Activated effector memory CD4-positive, alpha-beta T cell treated with anti-CD3 and anti-CD28 coated beads, Interleukin-2, amount 50 U/mL, for 16 hours (primary cell): ENCODE data around the gene MTO1.
"Not testable (repeated sequence)": the region's sequence is repeated elsewhere in the genome, so short reads cannot be mapped to it uniquely, and the experiment has no call there.

Experiments used
- DNase-seq: peaks from one replicate; pipeline ENCODE4 v3.0.0-alpha.2; 2020

MTO1 gene, protein sequence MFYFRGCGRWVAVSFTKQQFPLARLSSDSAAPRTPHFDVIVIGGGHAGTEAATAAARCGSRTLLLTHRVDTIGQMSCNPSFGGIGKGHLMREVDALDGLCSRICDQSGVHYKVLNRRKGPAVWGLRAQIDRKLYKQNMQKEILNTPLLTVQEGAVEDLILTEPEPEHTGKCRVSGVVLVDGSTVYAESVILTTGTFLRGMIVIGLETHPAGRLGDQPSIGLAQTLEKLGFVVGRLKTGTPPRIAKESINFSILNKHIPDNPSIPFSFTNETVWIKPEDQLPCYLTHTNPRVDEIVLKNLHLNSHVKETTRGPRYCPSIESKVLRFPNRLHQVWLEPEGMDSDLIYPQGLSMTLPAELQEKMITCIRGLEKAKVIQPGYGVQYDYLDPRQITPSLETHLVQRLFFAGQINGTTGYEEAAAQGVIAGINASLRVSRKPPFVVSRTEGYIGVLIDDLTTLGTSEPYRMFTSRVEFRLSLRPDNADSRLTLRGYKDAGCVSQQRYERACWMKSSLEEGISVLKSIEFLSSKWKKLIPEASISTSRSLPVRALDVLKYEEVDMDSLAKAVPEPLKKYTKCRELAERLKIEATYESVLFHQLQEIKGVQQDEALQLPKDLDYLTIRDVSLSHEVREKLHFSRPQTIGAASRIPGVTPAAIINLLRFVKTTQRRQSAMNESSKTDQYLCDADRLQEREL

DNA sequence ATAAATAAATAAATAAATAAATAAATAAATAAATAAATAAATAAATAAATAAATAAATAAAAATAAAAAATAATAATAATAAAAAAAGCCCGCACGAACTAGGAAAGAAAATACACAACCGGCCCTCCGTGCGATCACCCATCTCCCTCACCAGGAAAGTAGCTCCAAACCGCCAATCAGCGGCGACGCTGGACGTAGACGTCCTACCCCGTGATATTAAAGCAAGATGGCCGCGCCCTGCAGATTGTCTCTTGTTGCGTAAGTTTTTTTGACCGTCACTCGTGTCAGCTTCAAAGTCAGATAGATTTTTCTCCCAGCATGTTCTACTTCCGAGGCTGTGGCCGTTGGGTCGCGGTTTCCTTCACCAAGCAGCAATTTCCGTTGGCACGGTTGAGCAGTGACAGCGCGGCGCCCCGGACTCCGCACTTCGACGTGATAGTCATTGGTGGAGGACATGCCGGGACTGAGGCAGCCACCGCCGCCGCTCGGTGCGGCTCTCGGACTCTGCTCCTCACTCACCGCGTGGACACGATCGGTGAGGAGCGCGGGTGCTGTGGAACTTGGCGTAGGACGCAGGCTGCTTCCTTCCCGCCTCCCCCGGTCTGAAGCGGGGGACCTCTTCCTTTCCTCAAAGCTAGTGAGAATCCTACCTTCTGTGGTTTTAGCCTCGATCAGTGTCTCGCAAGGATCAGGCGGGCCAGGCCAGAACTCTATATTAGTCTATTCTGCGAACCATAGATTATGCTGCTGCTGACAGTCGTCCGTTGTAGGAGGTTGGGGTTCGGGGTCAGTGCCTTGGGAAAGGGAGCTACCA is at the start of gene MTO1:
Gene MTO1 (plus strand): TSS at position 201 of the 814 bp plus-strand sequence. CDS start 118 bp downstream, at position 319.
- DNase-seq = peak; percentile 94

DNA sequence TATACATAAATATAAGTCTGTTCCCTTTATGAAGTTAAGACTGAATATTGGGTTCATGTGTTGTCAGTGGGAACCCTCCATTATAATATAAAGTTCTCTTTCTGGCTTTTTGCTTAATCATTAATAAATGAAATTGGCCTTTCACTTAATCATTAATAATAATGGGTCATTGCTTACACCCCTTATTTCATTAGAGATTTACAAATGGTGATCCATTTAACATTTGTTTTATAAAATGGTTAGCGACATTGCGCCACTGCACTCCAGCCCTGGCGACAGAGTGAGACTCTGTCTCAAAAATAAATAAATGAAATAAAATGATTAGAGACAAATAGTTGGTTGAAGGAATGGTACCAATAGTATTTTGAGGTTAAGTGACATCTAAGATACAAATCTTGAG is 48.4 kb upstream of the MTO1 start:
- DNase-seq = no peak

DNA sequence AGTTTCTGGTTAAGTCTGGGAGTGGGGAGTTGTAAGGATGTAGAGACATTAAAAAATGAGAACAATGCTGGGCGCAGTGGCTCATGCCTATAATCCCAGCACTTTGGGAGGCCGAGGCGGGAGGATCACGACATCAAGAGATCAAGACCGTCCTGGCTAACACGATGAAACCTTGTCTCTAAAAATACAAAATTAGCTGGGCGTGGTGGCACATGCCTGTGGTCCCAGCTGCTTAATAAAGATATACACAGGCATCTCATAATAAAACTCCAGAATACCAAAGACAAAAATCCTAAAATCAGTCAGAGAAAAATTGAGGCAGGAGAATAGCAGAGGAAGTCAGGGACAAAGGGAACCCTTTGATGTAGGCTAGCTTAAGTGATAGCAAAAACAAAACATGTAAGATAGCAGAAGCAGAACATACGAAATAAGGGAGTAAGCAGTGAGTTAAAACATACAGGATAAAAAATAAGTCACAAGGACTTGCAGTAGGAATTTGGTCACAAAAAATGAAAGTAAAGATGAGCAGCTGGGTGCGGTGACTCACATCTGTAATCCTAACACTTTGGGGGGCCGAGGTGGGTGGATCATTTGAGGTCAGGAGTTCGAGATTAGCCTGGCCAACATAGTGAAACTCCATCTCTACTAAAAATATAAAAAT is 43.3 kb upstream of the MTO1 start:
- DNase-seq = no peak

DNA sequence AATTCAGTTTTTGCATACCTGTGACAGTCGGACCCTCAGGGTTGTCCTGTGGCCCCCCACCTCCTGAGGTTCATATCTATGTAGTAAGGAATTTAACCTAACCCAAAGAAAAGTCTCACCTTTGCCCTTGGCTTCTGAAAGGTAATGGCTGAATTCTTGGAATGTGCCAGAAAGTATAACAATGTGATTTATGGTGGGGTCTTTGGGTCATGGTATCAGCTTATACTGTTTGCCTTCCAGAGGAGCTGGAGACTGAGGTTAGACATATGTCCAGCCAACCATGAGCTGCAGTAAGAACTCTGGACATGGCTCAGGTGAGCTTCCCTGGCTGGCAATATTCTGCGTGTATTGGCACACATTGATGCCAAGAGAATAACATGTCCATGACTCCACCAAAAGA is 40.0 kb upstream of the MTO1 start:
- no peak for DNase-seq

- DNase-seq = no peak
Observed at GRCh38 chr6:73435236-73435635, 26.3 kb upstream of the MTO1 start.

GRCh38 chr6:73443555-73443954 is 18.0 kb upstream of the MTO1 start:
- no peak for DNase-seq

DNA sequence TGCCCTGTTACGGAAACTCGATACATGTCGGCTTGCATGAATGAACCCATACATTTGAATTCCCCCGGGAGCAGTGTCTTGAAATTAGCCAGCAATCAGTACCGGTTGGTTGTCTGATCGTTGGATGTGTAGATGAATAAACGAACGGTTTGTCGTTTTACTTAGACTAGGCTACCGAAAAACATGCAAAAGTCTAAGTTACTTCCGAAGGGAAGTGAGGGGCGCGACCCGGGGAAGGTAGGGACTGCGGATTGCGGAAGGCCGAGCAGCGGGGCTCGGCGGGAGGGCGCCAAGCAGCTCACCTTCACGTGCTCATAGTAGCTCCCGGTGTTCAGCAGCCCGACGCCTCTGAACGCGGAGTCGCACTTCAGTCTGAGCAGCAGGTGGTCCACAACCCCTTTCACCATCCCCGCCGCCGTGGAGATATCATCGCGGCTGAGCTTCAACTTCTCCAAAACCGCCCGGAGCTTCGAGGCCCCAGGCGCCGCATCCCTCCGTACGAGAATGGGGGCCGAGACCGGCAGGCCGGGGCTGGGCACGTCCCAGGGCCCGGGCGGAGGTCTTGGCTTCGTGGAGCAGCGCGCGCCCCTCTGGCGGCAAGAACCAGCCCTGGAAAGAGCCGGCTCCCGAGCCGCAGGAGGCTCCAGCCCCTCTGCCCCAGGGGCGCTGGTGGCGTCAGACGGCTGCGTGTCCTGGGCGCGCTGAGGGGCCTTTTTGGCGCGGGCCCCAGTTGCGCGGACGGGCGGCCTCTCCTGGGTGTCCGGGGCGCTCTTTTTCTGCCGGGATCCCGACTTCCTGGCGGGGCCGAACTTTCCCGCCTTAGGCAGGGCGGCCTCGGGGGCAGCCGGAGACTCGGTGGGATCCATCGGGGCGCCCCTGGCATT is 10.1 kb upstream of the MTO1 start:
- DNase-seq = peak; percentile 81

DNA sequence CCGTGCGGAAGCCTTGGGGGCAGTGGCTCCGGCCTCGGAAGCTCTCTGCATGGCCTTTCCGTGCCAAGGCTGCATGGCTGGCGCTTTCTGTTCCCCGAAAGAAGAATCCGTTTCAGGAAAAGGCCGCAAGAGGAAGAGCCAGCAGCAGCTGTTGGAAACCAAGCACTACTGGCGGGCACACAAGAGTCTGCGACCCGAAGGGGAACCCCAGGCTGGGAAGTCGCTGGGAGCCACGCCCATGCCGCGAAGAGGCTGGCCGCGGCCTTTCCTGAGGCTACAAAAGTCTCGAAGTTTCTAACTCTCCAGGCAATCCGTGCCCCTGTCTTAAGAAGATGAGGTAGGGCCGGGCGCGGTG is 9.5 kb upstream of the MTO1 start, which contains the start of gene CGAS:
Gene CGAS (minus strand): TSS at position 191 of the 355 bp plus-strand sequence. CDS start 116 bp downstream, at position 75.
- DNase-seq = peak; percentile 93

GRCh38 chr6:73455865-73456629 is 5.5 kb upstream of the MTO1 start:
- DNase-seq = no peak

DNA sequence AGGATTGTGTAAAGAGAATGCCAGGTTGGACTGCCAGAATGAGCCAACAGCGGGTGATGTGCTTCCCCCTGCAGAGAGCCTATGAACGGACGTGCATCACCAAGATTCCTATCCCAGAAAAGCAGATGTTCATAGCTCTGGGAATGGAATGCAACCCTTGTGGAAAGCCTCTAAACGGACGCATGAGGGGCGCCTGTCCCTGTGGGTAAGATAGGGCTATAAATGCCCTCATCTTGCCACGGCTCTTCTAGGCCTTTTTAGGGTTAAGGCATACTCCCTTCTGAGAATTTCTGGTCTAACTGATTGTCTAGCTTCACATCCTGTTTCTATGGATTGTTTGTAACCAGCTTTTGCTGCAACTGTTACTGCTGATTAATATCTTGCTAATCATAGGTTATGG is 2.1 kb upstream of the MTO1 start:
- not testable (repeated sequence) for DNase-seq

GRCh38 chr6:73460056-73460455 is 1.5 kb upstream of the MTO1 start:
- DNase-seq = no peak

GRCh38 chr6:73471686-73472290 is 10.3 kb downstream of the MTO1 start:
- no peak for DNase-seq

DNA sequence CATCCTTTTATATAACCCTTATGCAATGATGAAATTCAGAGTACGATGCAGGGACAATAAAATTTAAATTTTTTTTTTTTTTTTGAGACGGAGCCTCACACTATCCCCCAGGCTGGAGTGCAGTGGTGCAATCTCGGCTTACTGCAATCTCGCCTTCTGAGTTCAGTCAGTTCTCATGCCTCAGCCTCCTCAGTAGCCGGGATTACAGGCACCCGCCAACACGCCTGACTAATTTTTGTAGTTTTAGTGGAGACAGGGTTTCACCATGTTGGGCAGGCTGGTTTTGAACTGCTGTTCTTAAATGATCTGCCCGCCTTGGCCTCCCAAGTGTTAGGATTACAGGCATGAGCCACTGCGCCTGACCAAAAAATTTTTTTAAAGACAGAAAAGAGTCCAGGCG is 15.2 kb downstream of the MTO1 start:
- no peak for DNase-seq

GRCh38 chr6:73477407-73477806 is 15.9 kb downstream of the MTO1 start:
- DNase-seq = no peak

DNA sequence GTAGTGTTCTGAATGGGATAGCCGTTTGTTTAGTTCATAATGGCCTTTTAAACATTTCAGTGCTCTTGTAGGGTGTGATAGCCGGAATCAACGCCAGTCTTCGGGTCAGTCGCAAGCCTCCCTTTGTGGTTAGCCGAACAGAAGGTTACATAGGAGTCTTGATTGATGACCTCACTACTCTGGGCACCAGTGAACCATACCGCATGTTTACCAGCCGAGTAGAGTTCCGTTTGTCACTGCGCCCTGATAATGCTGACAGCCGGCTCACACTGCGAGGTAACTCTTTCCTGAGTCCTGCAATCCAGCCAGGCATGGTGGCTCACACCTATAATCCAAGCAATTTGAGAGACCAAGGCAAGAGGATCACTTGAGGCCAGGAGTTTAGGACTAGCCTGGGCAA is 20.4 kb downstream of the MTO1 start:
- no peak for DNase-seq

DNA sequence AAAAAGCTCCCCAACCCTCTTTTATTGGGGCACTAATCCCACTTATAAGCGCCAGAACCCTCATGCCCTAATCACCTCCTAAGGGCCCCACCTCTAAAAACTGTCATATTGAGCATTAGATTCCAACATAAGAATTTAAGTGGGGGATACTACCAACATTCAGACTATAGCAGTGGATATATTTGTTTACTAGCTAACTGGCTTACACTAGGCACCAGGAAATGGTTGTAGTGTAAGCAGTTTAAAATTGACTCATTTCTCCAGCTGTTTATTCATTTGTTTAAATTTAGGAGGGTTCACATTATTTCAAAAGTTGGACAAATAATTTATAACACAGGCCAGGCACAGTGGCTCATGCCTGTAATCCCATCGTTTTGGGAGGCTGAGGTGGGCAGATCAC is 22.9 kb downstream of the MTO1 start:
- no peak for DNase-seq

GRCh38 chr6:73487473-73487872 is 25.9 kb downstream of the MTO1 start:
- DNase-seq = no peak

DNA sequence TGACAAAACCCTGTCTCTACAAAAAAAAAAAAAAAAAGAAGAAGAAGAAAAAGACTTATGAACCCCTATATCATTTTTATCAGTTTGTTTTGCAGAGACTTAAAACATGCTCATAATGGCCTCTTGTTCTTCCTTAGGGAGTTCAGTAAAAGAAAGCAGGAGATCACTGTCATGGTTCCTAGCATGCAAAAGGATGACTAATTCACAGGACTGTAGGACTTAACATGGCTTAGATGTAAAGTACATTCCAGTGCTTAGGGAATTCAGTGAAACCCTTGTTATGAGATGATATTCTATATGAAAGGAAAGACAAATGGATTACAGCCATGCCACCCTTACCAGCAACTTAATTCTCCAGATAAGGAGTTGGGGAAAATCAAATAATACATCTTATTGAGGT is 29.8 kb downstream of the MTO1 start:
- DNase-seq = no peak

DNA sequence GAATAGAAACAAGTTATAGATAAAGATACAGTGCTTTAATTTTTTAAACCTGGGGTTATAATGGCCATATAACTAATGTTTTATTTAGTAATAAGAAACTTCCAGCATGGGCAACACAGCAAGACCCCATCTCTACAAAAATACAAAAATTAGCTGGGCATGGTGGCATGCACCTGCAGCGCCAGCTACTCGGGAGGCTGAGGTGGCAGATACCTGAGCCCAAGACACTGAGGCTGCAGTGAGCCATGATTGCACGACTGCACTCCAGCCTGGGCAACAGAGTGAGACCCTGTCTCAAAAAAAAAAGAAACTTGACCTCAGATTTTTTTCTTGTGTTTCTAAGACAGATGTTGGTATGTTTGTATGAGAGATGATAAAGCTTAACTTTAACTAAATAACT is 36.4 kb downstream of the MTO1 start:
- no peak for DNase-seq

DNA sequence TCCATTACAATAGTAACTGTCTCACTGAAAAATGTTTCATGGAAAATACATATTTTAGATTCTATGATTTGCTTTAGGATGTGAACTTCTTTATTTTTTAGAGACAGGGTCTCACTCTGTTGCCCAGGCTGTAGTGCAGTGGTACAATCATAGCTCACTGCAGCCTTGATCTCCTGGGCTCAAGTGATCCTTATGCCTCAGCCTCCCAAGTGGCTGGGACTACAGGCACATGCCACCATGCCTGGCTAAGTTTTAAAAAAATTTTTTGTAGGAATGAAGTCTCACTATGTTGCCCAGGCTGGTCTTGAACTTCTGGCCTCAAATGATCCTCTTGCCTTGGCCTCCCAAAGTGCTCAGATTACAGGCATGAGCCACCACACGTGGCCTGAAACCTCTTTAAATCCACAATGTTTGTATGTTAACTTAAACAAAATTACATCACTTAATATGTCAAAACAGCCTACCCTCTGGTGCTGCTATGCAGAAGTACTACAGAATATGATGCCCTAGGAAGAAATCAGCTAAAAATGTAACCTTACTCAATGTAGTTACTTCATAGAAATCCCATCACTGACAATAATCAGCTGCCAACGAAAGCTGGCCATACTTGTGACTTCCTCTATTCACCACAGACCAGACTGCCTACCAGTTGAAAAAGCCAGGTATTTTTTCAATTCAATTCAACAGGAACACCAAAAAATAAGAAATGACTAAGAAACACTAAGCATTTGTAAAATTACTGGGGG is 41.7 kb downstream of the MTO1 start:
- no peak for DNase-seq
